RWPE1 (cell line): Measurements from ENCODE around the gene KAT6B.

Experiments
- CTCF ChIA-PET: fragments of 350-600 bp; sonication (Branson Sonifier 250); formaldehyde crosslinking; extraction: SDS; loops from one replicate; lab custom pipeline; 2021; lab: Yijun Ruan, JAX
- POLR2A ChIA-PET: fragments of 400-600 bp; formaldehyde crosslinking; extraction: SDS; loops from one replicate; lab custom pipeline; 2020; ENCODE audit warnings: antibody characterized with exemption; ENCODE audit not compliant: low non-redundant PET; lab: Yijun Ruan, JAX
- DNase-seq: peaks from one replicate; pipeline ENCODE4 v3.0.0; 2012; ENCODE audit warnings: low spot score
- H3K27ac ChIP-seq: fragments of 450-650 bp; 2 replicates; pipeline ENCODE4 v1.5.1; 2017
- TF ChIP-seq, protein P1 (sequence below): fragments of 450-650 bp; conservative IDR thresholded peaks from 2 replicates; pipeline ENCODE4 v1.5.1; 2017; ENCODE audit warnings: low read depth, mild to moderate bottlenecking

Gene KAT6B

DNA sequence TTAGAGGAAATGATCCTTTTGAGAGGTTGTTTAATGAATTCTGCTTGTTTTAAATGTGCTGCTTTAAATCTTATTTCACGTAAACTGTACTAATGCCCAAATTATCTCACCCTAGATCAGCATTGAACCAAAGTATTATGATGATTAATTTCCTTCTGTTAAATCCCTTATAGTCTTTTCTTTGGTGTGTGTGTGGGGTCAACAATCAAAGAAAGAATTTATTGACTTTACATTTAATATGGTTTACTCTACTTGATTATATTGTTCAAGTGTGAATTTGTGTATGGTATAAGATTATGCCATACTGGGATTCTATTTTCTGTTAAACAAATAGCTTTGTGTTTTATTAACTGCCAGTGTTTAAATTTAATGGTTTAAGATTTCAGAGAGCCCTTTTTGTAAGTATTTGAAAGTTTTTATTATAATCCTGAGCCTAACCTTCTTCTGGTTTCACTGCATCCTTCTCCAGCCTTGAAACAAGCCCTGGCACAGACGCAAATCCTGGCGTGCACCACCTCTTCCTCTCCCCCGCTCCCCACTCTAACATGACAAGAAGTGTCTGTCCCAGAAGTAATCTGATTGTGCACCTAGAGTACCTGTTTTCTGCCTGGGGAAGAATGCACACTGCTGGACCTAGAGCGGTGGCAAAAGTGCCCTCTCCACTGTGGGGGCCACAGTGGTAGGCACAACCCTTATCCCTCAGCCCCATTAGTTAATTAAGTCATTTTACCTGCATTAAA lies 70.6 kb downstream of the KAT6B start:
- POLR2A ChIA-PET = no interaction called here
- TF ChIP-seq, protein P1, sequence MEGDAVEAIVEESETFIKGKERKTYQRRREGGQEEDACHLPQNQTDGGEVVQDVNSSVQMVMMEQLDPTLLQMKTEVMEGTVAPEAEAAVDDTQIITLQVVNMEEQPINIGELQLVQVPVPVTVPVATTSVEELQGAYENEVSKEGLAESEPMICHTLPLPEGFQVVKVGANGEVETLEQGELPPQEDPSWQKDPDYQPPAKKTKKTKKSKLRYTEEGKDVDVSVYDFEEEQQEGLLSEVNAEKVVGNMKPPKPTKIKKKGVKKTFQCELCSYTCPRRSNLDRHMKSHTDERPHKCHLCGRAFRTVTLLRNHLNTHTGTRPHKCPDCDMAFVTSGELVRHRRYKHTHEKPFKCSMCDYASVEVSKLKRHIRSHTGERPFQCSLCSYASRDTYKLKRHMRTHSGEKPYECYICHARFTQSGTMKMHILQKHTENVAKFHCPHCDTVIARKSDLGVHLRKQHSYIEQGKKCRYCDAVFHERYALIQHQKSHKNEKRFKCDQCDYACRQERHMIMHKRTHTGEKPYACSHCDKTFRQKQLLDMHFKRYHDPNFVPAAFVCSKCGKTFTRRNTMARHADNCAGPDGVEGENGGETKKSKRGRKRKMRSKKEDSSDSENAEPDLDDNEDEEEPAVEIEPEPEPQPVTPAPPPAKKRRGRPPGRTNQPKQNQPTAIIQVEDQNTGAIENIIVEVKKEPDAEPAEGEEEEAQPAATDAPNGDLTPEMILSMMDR = no peak
- CTCF ChIA-PET = no interaction called here
- no peak for DNase-seq
- no peak overlapping the region for H3K27ac ChIP-seq

- ChIA-PET CTCF (interaction anchor here (0.6 kb wide), 1 partner anchor 609 kb away, joined by 6 read pairs; no protein-coding TSS in a partner anchor), POLR2A (no interaction called here)
- no peak overlapping the region for H3K27ac ChIP-seq
- no peak for DNase-seq
- TF ChIP-seq, protein P1 = no peak
Measured at GRCh38 chr10:74898201-74898976, 72.0 kb downstream of the KAT6B start.

- ChIA-PET POLR2A (no interaction called here), CTCF (no interaction called here)
- DNase-seq = no peak
- H3K27ac ChIP-seq = no peak overlapping the region
- TF ChIP-seq, protein P1 = no peak
Measured at GRCh38 chr10:74900297-74900696, 73.9 kb downstream of the KAT6B start.

- ChIA-PET POLR2A (no interaction called here), CTCF (no interaction called here)
- no peak for DNase-seq
- H3K27ac ChIP-seq = no peak overlapping the region
- TF ChIP-seq, protein P1 = no peak
Measured at GRCh38 chr10:74901301-74901700, 74.9 kb downstream of the KAT6B start.

DNA sequence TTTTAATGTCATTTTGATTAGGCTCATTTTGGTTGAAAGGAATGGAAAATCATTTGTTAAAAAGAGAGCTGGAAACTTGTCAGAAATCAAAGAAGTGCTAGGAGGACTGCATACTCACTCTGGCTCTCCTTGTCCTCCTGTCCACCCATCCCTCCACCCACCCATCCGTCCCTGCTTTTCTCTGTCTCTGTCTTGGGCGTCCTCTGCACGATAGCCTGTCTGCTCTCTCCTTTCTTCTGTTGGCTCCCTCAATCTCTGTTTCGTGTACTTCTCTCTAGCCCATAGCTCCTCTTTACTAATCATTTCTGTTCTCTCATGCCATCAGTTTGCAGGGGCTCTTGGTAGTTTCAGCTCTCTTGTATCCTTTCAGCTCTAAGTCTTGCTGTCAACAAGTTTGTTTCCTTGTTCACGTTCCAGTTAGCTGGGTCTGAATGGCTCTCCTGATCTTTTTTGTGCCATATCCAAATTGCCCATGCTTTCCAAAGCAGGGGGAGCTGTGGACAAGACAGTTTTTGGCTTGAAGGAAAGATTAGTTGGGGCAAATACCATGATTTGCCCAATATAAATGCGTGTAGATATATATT lies 75.6 kb downstream of the KAT6B start:
- CTCF ChIA-PET = no interaction called here
- POLR2A ChIA-PET = no interaction called here
- DNase-seq = no peak
- H3K27ac ChIP-seq = no peak overlapping the region
- TF ChIP-seq, protein P1 = no peak

GRCh38 chr10:74903491-74903890 lies 77.1 kb downstream of the KAT6B start:
- H3K27ac ChIP-seq = no peak overlapping the region
- ChIA-PET POLR2A (no interaction called here), CTCF (interaction anchor here (0.5 to 0.9 kb wide), 3 partner anchors 34 to 167 kb away, joined by 3 read pairs; no protein-coding TSS in a partner anchor)
- DNase-seq = no peak
- TF ChIP-seq, protein P1 = no peak
